NOMO-1 treated with dmso at 0.1 percent for 144 hours (cell line): Measurements from ENCODE around the gene ARSB.

ENCODE experiments used
- DNase-seq: peaks from one replicate; lab custom pipeline; 2025; ENCODE audit not compliant: unreplicated experiment; lab: John Stamatoyannopoulos, UW

The ARSB gene

DNA sequence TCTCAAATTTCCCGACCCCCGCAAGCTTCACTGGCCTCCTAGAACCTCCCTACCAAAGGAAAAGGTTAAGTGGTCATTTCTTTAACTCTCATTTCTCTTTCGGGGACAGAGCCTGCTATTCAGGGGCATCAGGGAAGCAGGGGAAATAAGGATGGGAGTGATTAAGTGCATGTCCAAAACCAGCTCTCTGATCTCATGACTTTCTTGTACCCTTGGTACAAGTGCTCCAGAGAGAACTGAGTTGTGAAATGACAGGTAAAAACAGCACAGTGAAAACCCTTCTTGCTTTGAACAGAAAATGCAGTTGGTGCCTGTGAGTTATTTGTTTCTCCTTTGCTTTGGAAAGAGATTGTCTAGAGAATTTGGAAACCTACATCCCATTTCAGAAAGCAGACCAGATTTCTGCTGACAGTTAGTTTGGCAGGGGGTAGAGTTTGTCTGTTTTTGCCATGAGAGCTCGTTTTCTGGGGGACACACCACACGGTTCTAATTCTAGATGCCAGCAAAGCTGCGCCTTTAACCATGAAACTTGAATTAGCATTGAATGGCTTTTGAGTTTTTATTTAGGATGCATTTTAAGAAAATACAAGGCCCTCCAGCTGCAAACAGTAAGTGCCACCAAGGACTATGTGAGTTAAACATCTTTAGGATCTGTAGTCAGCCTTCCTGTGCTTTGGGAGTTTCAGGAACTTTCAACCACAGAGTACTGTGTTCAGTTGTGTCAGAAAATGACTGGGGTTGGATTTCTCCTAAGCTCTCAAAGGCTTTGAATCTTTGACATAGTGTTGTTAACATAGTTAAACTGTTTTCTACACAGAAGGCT is 174.8 kb downstream of the ARSB start:
- DNase-seq = no peak

DNA sequence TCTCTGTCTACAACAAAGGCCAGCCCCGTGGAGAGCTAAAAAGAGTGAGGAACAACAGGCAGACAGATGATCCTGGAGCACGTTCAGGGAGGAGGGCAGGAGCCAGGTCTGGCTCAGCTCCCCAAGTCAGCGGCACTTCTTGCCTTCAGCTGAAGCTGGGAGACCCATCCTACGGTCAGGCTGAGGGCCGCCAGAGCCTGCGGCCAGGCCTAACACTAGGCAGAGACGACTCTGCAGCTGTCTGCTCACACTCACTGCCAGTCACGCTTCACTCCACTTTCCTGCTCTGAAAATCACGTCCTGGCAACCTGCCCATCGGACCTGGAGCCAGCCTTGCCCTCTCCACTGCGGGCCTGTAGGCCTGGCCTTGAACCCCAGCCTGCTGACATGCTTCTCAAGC is 175.7 kb downstream of the ARSB start:
- DNase-seq = no peak

DNA sequence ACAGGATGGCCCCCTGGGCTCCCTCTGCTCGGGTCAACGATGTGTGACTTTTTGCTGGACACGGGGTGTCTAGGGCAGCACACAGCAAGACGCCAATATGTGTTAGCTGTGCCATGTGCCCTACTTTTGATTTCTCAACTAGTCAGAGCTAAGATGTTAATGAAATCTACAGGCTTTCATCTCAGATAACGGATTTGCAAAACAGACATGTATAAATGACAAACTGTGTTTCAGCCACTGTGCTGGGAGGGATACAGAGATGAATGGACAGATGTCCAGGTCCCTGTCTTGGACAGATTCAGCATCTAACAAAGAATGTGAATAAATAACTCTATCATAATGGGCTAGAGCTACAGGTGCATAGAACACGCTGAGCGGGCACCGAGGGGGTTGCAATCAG is 176.3 kb downstream of the ARSB start:
- DNase-seq = no peak

DNA sequence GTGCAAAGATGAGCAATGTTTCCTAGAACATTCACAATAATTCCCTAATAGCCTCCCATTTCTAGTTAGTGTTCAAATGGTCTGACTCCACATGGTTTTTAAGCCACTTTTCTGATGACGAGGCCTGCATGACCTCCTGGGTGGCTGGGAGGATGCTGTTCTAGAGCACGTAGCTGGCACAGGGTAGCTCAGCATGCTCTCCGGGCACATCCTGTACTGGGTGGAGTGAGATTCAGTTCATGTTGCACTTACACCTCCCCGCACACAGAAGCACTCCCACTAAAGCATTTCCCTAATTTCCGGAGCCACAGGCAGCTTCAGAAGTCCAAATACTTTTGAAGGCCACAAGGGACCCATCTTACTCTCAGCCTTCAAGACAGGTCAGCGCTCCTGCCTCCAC is 176.7 kb downstream of the ARSB start:
- no peak for DNase-seq

DNA sequence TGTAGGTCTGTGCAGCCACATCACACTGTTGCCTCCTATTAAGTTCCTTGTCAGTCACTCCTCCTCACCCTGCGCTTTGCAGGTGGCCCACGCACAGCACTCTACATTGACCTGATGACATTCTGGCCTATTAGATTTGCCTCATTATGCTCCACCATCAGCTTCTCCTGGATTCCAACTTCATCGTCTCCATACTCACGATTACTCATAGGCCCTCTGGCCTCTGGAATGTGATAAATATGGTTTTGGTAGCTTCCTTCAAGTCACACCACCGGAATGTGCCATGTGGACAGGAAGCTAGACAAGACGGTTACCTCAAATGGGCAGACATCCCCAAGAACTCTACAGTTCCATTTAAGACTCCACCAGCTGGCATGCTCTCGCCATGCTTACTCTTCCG is 178.6 kb downstream of the ARSB start:
- DNase-seq = no peak

DNA sequence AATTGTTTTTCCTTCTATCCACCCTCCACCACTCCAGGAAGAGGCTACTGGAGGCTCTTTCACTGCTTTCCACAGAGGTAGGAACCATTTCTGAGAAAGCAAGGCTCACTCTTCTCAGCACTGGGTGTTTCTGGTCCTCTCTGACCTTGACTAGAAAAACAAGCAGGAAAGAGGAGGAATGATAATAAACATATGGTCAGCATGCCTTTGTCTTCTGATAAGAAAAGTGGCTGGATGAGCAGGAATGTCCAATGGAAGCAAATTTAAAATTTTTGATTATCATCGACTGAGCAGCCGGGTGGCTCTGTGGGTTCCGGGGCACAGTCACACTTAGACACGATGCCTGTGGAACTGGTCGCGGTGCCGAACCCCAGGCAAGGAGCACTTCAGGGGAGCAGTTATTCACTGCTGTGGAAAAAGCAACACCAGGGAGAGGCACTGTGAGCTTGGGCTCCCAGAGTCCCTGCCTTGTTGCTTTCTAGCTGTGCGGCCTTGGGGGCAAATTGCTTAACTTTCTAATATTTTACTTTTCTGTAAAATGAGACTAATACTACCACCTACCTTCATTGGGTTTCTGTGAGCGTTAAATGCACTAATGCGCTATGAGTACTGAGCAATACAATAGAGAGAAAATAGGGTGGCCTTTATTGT is 179.5 kb downstream of the ARSB start:
- DNase-seq = no peak

DNA sequence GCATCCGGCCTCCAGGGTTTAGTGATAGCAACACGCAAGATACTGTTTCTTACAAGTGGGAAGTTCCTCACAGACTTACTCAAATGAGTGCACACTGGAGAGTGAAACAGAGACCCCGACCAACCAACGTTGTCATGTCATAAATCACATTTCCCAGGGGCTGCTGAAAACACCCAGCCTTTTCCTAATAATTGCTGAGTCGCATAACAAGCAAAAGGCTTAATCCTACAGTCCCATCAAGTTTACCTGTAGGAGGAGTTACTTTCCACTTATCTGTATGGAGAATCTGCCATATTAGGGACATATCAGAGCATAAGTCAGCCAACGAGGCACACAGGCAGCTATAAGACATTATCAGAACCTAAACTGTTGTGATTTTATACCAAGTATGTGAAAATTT is 180.1 kb downstream of the ARSB start:
- DNase-seq = no peak

DNA sequence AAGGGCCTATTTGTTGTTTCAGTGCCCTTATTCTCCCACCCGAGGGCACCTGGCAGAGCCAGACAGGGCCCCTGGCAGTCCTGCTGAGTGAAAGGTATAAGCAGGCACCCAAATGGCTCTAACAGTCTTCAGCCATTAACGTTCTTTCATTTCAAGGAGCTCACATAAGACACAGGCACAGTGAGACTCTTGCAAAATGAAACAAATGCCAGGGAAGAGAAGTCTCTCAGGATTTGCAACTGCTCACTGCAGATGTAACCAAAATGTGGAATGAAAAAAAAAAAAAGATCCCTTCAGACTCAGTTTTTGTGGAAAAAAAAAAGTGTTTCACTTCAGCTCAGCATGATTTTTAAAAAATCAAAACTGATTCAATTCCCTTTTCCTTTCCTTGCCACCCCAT is 181.2 kb downstream of the ARSB start:
- no peak for DNase-seq

DNA sequence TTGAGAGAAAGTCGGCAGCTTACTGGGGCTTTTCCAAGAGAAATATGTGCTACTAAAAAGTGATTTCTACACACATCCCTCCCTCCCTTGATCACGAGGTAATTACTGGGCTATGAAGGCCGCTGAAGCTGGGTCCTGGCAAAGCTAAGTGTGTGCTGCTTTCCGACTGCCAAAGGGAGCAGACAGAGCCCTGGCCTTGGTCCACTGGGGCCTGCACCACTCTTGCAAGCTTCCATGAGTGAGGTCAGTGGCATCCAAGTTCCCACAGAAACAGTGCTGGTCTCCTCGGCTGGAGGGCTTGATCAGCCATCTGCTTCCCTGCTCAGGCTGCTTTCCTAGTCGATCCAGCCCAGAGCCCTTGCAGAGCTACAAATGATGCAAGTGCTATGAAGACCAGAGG is 181.8 kb downstream of the ARSB start:
- DNase-seq = no peak

DNA sequence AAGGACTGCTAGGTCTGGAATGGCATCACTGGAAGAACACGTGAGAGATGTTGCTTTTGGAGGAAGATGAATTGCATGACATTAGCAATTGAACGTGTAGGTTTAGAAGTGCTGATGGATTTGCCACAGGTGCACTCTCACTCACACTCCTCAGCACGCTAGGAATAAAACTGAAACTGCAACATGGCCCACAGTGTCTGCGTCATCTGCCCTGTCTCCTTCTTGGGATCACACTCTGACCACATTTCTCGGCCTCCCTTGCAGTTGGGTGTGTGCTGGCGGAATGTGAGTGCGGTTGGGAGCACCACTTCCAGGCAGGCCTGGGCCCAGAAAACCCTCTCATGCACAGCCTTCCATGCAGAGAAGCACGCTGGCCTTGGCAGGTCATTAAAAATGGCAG is 183.7 kb downstream of the ARSB start:
- no peak for DNase-seq

DNA sequence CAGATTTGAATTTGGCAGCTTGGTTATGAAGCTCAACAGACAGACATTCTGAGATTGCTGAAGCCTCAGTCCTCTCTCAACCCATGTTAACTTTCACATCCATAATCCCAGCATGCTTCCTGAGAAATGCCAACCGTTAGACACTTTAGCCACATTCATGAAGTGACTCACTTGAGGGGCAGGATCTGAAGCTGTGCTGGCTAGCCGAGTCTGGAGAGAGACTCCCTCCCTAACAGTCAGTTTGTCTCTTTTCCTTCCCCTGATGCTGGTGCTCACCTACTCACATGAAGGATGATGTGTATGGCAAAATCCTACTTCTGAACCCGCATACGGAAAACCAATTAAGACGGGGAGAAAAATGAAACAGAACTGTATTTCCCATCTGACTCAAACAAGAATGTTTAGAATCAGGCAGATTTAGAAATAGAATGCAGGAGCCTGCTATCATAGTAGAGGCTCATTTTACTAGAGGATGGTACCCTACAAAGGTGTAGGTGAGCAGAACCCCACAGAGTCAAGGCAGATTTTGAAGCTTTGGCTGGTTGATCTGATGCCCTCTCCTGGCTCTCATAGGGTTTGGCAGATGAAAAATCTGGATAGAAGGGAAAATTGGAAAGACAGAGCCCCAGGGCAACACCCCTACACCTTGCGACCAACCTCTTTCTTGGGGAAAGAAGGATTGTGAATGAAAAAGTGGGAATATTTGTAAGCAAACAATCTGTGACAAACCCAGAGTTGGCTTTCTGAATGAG is 185.7 kb downstream of the ARSB start:
- DNase-seq = no peak

DNA sequence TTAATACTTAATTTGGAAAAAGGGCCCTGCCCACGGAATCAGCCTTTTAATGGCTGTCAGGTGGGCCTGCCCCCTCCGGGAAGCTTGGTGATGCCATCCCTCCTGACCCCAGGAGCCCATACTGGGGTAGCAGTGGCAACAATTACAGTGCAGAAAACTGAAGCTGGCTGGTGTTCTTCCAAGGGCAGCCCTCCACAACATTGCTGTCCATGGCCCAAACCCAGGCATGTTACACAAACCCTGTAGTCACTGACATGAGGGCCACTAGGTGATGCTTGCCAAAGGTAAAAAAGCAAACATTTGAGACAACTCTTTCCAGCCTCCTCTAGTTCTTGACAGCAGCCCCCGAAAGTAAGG is 186.5 kb downstream of the ARSB start:
- DNase-seq = no peak

DNA sequence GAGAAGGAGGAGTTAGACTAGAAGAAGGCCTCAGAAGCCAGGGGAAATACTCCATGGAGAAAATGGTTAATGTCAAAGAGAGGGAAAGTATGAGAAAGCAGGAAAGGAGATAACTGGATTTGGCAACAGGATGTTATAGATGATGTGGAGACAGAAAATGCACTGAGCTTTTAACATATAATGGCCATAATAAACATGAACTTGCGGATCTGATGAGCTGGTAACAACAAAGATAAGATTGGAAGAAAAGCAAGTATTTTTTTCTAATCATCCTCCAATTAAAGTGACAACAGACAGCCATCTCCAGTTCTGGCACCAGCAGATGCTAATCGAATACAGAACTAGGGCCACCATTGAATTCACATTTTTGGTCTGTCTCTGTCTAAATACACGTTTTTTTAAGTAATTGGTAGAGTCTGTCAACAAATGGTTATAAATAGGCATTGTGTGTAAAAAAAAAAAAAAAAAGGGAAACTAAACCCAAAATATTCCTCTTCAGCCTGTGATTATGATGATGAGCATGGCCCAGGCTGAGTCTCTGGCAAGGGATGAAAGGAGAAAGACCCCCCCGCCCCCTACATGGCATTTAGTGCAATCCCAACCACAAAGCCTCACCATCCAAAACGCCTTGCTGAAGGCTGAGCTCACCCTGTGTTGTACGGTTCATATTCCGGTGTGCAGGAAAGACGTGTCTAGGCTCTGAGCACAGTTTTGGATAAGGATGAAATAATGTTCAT is 187.0 kb downstream of the ARSB start:
- DNase-seq = no peak

DNA sequence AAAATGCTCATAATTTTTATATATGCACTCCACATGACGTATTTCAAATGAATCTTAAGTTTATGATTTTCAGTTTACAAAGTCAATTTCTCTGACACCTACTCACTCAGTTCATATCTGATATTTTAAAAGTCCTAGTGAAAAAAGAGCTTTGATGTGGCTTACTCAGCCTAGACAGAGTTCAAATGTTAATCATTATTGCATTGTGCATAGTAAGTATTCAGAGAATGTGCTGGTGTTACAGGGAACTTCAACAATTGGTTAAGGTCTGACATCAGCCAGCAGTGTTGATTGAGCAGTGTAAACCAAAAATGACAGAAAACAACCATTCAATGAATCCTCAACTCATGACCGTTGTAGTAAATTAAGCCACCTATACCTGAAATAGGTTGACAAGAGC is 189.4 kb downstream of the ARSB start:
- no peak for DNase-seq

DNA sequence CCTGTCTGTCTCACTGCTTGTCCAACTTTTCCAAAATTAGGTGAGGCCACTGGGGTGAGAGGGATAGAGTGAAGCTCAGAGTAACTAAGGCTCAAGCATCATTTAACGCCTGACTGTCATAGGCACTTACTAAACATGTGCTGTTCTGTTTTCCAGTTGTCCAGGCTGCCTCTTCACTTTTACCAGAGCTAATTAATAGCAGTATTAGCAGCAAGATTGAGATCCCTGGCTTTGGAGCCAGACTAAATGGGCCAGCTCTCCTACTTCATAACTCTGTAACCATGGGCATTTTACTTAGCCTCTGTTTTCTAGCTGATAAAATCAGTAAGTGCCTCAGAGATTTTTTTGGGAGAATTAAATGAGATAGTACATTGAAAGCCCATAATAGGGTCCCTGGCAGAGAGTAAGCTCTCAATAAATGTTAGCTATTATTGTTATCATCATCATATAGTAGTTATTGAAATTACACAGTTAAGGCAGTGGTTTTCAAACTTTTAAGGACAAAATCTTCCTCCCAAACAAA is 190.4 kb downstream of the ARSB start:
- no peak for DNase-seq

DNA sequence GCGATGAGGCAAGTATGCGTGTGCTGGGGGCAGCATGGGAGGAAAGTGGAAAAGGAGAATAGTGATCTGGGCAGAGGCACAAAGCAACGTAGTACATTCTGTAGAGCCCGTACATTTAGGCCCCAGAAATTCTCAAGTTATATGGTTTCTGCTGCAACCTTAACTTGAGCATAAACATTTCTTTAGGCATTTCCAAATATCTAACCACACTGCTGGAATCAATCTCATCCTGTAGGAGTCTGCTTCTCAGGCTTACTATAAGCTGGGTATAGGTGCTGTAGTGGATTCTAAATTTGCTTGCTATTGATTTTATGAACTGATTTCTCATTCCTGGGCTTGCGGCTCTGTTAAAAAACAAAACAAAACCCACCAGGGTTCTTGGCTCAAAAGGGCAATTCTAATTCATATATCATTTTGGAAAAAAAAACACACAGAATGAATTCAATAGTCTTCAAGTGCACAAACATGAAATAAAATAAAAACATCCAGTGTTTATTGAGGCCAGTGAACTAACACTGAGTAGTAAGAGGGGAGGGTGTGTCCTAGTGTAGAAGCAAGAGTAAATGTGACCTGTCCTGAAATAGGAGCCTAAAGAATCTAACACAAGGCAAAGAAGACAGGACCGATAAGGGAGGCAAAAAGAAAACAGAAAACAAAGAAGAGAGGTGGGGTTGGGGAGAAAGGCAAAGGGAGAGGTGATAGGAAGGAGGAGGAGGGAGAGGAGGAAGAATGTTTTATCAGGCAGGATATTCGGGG is 191.0 kb downstream of the ARSB start:
- no peak for DNase-seq

DNA sequence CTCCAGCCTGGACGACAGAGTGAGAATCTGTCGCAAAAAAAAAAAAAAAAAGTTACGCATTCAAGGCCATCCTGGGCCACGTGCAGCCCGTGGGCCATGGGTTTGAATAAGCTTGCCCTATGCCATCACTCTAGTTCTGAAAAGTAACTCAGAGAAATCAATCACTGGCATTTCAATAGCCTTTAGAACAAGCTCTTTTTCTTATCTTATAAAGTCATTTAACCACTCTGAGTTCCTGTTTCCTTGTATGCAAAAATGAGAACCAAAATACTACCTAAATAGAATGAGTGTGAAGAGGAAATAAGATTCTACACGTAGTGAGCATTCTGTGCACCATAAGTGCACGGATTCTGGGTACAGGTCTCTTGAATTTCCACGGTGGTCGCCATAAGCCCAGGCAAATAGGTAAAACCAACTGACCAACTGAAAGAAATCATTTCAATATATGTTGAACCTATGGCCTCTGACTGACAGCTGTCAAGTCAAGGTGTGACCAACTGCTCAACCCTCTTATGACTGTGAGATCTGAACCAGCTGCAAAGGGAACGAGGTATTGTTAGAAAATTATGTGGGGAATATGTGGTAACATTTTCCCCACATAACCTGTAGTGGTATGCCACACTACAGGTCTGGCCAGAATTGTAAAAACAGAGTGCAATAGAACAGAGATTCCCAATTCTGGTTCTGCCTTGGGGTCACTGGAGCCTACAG is 192.6 kb downstream of the ARSB start:
- DNase-seq = no peak

DNA sequence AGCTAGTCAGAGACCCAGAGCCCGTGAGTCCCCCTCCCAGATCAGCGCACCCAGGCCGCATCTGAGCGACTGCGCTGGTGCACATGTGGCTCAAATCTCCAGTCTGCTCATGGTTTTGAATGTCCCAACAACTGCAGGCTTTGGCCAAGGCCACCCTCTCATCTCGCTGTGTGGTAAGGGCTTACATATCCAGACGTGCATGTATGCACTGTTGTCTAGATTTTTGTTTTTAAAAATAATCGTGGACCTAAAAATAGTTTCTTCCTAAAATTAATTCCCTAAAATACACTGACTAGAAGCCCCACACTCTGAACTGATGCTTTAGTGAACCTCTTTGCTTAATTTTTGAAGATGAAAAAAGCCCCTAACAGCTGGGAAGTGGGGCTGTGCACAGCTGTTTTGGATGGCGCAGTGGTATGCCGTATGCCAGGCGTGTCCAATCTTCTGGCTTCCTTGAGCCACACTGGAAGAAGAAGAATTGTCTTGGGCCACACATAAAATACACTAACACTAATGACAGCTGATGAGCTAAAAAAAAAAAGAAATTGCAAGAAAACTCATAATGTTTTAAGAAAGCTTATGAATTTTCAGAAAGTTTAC is 193.5 kb downstream of the ARSB start:
- DNase-seq = no peak

DNA sequence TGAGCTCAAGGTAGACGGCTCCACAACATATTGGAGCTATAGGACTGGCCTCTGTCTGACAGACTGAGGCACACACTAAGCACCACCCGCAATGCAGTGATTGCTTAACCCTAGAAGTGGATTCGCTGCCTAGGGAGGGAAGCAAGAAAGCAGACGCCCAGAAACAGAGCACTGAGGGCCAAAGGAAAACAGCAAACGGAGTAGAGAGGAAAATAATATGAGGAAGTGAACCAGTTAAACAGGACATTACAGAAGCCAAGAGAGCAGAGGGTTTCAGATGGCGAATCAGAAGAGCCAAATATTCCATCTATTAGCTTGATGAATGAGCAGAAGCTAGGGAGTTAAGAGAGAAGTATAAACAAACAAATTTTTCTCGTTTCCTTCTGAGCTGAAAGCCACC is 197.3 kb downstream of the ARSB start:
- no peak for DNase-seq

DNA sequence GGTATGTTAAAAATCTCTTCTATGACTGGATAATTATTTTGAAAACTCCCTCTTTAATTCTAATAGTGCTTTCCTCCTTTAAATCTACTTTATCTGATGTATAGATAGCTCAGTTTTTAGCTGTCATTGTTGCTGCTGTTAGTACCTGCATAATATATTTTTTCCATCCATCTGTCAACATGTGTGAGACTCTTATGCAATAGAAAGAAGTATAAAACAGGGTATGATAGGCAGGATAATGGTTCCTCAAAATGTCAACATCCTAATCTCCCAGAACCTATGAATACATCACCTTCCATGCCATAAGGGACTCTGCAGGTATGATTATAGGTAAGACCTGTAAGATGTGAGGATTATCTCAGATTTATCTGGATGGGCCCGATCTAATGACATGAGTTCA is 199.7 kb downstream of the ARSB start:
- no peak for DNase-seq
